Ecto neural progenitor cell (in vitro differentiated cells): ENCODE results near the gene SLC39A11.
"Not testable (repeated sequence)": the region's sequence is repeated elsewhere in the genome, so short reads cannot be mapped to it uniquely, and the experiment has no call there.

ENCODE experiments used
- DNase-seq: peaks from one replicate; pipeline ENCODE4 v3.0.0-alpha.2; 2018; ENCODE audit warnings: low spot score

SLC39A11 gene

DNA sequence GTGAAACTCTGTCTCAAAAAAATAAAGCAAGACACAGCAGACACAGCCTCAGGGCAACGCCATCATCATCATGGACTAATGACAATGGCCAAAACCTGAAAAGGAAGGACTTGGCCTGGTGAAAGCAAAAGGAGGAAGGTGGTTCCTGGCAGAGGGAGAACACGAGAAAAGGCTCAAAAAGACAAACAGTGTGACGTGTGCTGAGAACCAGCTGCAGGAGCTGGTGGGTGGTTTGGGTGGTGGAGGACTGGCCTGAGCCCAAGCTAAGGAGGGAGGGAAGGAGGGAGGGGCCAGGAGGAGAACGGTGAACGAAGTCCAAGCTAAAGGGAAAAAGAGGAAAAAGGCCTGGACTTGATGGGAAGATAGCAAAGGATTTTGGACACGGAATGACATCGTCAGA lies 85.1 kb downstream of the SLC39A11 start:
- DNase-seq = no peak

- DNase-seq = no peak
Measured at GRCh38 chr17:73005360-73005759, 87.1 kb downstream of the SLC39A11 start.

DNA sequence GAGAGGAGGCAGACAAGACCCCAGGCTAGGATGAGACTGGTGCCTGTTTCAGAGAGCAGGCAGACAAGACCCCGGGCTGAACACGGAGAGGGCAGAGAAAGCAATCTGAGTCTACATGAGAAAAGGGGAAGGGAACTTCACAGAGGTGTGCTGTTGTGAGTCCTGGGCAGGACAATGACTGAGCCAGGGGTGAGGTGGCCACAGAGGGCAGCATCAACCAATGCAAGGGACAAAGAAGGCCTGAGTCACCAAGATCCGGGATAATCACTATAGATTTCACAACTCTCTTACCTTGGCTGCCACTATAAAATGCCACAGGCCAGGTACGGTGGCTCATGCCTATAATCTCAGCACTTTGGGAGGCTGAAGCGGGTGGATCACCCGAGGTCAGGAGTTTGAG lies 89.0 kb downstream of the SLC39A11 start:
- no peak for DNase-seq

DNA sequence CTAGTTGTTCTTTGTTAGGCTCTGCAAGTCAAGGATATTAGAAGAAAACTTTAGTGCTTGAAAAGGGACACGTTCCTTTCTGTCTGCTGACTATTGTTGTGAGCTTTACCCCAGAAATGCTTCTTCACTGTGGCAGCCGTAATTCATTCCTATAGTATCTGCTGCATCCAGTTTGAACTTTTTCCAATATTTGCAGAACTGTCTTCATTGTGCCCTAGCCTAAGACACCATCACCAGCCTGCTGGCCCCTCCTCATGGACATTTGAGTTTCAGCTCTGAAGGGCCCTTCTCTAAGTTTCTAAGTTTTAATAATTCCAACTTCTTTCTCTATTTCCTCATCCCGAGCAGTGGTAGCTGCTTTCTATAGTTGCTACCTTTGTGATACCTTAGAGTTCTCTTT lies 91.7 kb downstream of the SLC39A11 start:
- no peak for DNase-seq

DNA sequence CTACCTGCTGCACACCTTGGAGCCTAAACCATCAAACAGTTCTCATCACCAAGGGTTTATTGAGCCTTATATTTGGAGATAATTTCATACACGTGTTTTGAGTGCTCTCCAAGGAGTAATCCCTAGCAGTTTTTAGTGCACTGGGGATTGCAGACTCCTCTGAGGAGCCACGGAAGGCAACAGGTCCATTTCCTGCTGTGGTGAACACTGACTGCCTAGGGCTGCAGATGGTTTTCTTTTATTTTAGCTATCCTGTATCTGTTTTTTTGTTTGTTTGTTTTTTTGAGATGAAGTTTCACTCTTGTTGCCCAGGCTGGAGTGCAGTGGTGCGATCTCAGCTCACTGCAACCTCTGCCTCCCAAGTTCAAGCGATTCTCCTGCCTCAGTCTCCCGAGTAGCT lies 93.0 kb downstream of the SLC39A11 start:
- DNase-seq = not testable (repeated sequence)

DNA sequence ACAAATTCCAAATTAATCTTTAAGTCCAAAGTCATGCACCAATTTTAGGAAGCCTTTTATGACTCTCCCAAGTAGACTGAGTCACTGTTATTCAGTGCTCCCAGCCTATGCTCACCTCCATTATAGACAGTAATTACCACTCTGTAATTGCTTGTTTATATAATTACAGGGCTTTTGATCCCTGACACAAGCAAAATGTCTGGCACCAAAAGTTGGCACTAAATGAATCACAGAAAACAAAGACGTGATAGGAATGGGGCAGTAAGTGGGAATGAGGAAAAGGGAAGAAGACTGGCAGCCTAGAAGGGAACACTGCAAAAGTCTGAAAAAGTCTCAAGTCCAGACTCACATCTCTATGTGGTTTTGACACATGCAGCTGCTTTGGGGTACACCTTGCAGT lies 94.1 kb downstream of the SLC39A11 start:
- DNase-seq = no peak

DNA sequence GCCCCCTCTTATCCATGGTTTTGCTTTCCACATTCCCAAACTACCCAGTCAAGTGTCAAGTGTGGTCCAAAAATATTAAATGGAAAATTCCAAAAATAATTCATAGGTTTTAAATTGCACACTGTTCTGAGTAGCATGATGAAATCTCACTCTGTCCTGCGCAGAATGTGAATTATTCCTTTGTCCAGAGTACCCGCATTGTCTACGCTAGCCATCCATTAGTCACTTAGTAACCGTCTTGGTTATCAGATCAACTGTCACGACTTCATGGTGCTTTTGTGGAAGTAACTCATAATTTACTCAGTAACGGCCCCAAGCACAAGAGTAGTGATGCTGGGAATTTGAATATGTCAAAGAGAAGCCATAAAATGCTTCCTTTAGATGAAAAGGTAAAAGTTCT lies 94.9 kb downstream of the SLC39A11 start:
- no peak for DNase-seq

- DNase-seq = no peak
Measured at GRCh38 chr17:72996791-72997190, 95.7 kb downstream of the SLC39A11 start.

DNA sequence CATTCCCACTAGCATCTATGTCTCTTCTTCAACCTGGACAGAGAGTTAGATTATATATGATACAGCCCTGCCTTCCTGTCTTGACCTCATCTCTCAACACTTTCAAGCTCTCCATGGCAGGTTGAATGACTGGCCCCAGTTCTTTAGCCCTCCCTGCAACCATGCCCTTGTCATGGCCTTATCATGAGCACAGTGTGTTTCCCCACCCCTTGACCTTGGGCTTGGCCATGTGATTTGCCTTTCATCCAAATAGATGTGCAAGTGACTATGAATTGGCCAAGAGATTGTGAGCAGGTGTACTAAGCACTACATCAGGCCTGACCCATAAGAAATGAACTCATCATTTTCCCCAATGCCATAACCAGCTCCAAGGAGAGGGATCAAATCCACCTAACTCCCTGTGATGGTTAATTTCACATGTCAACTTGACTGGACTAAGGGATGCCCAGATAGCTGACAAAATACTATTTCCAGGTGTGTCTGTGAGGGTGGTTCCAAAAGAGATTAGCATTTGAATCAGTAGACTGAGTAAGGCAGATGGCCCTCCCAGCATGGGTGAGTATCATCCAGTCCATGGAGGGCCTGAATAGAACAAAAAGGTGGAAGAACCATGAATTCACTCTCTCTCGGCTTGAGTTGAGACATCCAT lies 97.4 kb downstream of the SLC39A11 start:
- DNase-seq = no peak

- DNase-seq = not testable (repeated sequence)
Measured at GRCh38 chr17:72992783-72993467, 99.6 kb downstream of the SLC39A11 start.

GRCh38 chr17:72991651-72992050 lies 100.8 kb downstream of the SLC39A11 start:
- no peak for DNase-seq

DNA sequence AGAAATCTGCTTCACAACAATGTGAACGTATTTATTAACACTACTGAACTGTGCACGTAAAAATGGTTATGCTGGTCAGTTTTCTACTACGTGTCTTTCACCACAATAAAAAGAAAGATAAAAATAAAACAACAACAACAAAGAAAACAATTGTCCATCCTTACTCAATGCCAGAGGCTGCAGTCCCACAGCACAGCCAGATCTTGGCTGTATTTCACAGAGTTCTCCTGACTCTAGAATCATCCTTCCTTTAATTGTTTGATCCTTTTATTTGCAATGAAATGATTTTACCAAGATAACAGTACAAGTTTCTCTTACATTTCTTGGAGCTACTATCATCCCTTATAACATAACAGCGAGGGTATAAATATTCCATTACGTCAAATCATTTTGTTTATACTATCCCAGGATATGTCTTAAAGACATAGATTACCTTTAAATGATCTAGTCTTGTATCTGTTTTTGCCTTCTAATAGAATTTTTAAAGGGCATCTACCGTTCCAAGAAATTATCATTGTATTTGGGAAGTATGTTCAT lies 103.3 kb downstream of the SLC39A11 start:
- no peak for DNase-seq

DNA sequence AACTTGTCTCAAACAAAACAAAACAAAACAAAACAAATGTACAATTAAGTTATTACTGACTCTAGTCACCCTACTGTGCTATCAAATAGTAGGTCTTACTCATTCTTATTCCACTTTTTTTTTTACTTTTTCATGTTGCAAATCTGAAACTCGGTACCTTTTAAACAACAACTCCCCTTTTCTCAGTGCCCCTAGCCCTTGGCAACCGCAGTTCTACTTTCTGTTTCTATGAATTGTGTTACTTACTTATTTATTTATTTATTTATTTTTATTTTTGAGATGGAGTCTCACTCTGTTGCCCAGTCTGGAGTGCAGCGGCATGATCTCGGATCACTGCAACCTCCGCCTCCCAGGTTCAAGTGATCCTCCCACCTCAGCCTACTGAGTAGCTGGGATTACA lies 104.0 kb downstream of the SLC39A11 start:
- DNase-seq = no peak

DNA sequence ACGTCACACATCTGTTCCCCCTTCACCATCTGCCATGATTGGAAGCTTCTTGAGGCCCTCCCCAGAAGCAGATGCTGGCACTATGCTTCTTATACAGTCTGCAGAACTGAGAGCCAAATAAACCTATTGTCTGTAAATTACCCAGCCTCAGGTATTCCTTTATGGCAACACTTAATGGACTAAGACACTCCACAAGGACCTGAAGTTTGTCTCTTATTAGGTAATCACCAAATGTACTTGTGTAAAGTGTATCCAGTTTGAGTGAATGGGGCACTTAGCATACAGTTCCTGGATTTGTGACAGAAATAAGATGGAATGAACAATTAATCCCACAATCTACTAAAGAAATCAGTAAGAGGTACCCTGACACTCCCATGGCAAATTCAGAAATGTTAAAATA lies 105.3 kb downstream of the SLC39A11 start:
- no peak for DNase-seq

- DNase-seq = peak; percentile 84
Measured at GRCh38 chr17:72985882-72986720, 106.4 kb downstream of the SLC39A11 start.

GRCh38 chr17:72984926-72985325 lies 107.6 kb downstream of the SLC39A11 start:
- DNase-seq = no peak

DNA sequence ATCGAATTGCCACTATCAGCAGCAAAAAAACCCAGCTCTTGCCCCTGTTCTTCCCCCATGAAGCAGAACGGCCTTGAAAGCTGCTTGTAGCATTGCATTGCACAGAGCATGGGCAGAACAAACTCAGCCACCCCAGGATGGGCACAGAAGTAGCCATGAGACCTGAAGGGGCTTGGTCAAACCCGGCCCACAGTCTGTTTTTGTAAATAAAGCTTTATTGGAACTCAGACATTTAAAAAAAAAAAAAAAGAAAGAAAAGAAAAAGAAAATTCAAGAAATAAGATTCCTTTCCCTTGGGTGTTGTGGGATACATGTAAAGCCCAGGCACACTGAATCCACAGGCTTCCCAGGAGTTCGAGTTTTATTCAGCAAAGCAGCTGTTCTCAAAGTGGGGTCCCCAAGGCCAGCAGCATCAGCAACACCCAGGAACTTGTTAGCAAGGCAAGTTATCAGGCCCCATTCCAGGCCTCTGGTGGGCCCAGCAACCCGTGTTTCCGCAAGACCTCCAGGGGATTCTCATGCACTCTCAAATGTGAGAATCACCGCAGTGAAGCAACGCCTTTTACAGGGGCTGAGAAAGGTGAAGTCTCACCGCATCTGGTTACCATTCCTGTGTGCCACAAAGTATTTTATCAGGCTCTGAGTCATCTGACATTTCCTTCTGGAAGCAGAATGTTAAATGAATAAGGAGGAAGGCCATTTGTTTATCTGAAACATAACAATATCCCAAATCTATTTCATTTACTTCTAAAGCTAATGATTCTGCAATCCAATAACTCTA lies 108.2 kb downstream of the SLC39A11 start:
- DNase-seq = no peak

DNA sequence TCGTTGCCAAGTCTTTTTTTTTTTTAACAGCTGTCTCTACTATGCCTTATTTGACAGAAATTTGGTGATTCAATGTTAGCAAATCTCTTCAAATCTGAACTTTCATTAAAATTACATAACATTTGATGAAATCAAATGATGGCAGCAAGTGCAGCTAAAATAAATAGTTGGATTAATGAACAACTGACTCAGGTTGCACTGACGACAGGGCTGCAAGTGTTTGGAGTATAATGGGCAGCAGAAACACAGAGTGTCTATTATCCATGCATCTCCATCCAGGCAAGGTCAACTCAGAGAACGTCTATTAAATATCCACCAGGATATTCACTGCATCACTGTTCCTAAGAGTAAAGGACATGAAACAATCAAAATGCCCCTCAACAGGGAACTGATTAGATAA lies 109.8 kb downstream of the SLC39A11 start:
- no peak for DNase-seq

DNA sequence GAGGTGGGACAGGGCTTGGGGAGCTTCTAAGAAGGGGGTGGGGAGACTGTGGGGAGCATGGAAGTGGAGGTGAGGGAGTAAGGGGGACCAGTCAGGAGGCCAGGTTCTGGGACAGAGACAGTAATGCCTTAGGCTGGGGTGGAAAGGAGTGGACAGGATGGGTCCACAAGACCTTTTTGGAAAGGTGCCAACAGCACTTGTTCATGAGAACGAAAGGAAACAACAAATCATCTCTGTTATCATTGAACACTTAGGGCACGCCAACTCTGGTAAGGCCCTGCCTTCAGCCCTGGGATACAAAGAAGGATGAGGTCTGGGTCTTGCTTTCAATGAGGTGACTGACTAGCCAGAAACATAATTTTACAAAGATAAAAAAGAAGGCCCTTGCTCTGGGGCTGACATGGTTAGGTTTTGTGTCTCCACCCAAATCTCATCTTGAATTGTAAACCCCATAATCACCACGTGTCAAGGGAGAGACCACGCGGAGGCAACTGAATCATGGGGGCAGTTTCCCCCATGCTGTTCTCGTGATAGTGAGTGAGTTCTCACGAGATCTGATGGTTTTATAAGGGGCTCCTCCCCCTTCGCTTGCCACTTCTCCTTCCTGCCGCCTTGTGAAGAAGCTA lies 113.8 kb downstream of the SLC39A11 start:
- no peak for DNase-seq

GRCh38 chr17:72977771-72978417 lies 114.6 kb downstream of the SLC39A11 start:
- DNase-seq = no peak
